GM12873 (cell line): ENCODE results near the gene PEX10.

ENCODE experiments used
- CTCF ChIP-seq: IDR thresholded peaks from 2 replicates; pipeline ENCODE4 v1.5.1; 2012; ENCODE audit warnings: low read depth, mild to moderate bottlenecking, moderate library complexity, low read length, control low read depth; ENCODE audit not compliant: insufficient read depth; ENCODE audit errors: missing control alignments

The PEX10 gene

GRCh38 chr1:2375246-2375922 lies 37.0 kb downstream of the PEX10 start:
- no peak for TF ChIP-seq CTCF

- no peak for TF ChIP-seq CTCF
Observed at GRCh38 chr1:2374252-2375155, 37.9 kb downstream of the PEX10 start.

- no peak for TF ChIP-seq CTCF
Observed at GRCh38 chr1:2373551-2374251, 38.7 kb downstream of the PEX10 start.

- no peak for TF ChIP-seq CTCF
Observed at GRCh38 chr1:2372551-2373490, 39.5 kb downstream of the PEX10 start.

GRCh38 chr1:2368053-2368744 lies 44.2 kb downstream of the PEX10 start:
- TF ChIP-seq CTCF: no peak

- TF ChIP-seq CTCF: no peak
Observed at GRCh38 chr1:2363847-2364513, 48.4 kb downstream of the PEX10 start.
